GM18858 (cell line): ENCODE measurements around the gene NR6A1.
"Not testable (repeated sequence)": the region's sequence is repeated elsewhere in the genome, so short reads cannot be mapped to it uniquely, and the experiment has no call there.

Source experiments
- ATAC-seq: cut with Tn5 transposase; IDR thresholded peaks from one replicate; pipeline ENCODE4 v1.9.1; 2021; ENCODE audit not compliant: unreplicated experiment

The NR6A1 gene

DNA sequence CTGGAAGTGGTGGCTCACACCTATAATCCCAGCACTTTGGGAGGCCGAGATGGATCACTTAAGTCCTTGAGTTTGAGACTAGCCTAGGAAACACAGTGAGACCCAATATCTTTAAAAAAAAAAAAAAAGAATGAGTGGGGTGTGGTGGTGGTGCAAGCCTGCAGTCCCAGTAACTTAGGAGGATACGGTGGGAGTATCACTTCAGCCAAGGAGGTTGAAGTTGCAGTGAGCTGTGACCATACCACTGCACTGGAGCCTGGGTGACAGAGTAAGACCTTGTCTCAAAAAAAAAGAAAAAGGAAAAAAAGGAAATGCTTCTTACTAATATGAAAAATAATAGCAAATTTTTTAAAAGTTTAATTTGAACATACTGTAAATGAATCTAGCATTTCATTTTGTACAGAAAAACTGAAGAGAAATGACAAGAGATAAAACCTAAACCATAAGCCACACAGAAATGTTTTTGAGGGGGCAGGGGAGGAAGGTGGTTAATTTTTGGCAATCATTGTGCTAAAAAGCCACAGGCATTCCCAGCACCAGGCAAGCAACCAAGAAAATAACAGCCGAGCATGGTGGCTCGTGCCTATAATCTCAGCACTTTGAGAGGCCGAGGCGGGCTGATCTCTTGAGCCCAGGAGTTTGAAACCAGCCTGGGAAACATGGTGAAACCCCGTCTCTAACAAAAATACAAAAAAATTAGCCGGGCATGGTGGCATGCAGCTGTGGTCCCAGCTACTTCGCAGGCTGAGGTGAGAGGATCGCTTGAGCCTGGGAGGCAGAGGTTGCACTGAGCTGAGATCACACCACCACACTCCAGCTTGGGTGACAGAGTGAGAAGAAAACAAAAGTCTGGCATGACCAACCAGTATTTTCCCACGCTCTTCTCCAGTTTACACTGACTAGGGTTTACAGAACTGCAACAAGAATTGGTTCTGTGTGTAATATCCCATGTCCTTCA lies 149.5 kb downstream of the NR6A1 start:
- no peak for ATAC-seq

DNA sequence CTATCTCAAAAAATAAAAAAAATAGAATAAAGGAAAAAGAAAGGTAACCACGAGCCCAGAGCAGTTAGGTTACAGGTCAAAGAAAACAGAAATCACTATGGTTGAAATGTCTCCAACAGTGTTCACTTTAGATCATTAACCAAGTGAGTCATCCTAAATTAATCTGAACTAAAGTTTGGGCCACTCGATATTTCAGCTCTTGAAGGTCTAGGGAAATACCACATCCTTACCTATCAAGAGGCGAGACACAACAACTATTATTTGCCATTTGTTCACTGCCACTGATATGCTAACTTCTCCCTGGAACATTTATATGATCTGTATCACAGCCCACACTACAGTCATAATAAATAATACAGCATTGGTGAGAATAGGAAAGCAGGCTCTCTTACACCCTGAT lies 152.6 kb downstream of the NR6A1 start:
- ATAC-seq: no peak

DNA sequence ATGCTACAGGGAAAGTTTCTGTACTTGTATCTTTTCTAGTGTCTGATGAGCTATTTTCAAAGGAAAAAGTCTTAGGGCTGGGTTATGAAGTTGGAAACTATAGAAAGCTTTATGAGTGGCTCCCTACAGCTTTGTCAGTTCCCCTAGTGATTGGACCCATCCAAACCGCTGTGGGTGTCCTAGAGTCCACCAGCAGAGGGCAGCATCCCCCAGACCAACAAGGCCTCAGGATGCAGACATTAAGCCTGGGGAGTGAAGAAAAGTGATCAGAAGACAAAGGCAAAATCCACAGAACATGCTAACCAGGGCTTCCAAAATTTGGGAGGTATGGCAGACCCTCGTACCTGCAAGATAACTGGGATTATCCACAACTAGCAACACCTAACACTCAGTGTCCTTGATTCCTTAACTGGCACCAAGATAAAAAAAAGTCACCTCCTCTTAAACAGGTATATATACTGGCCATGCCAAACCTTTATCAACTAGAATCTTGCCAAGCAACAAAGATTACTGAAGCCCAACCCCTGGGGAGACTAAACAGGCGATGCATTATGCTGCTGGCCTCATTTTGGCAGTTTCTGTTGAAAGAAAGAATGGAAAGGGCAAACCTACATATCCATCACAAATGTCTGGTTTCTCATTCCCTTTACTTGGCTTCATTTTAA lies 153.5 kb downstream of the NR6A1 start:
- no peak for ATAC-seq

DNA sequence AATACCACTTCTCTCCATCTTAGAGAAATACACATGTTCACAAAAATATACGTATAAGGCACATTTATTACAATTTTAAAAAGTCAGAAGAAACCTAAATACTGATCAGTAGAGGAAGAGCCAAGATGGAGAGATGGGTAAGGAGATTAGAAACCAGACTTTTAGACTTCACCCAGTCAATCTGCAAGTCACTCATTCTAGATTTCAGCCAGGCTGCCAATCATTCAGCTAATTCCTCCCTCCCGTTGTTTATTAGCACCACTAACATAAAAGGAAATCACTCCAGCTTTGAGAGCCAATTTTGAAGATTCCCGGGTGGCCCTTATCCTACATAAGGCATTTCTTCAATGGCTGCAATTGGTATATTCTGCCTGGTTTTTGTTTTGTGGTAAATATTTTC lies 154.2 kb downstream of the NR6A1 start:
- ATAC-seq: no peak

DNA sequence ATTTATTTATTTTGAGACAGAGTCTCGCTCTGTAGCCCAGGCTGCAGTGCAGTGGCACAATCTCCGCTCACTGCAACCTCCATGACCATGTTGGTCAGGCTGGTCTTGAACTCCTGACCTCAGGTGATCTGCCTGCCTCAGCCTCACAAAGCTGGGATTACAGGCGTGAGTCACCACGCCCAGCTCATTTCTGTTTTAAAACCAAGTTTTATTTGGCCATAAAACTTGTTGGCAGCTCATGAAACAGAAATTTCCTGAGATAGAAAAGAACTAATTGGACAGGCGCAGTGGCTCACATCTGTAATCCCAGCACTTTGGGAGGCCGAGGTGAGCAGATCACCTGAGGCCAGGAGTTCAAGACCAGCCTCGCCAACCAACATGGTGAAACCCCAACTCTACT lies 155.3 kb downstream of the NR6A1 start:
- ATAC-seq: not testable (repeated sequence)

DNA sequence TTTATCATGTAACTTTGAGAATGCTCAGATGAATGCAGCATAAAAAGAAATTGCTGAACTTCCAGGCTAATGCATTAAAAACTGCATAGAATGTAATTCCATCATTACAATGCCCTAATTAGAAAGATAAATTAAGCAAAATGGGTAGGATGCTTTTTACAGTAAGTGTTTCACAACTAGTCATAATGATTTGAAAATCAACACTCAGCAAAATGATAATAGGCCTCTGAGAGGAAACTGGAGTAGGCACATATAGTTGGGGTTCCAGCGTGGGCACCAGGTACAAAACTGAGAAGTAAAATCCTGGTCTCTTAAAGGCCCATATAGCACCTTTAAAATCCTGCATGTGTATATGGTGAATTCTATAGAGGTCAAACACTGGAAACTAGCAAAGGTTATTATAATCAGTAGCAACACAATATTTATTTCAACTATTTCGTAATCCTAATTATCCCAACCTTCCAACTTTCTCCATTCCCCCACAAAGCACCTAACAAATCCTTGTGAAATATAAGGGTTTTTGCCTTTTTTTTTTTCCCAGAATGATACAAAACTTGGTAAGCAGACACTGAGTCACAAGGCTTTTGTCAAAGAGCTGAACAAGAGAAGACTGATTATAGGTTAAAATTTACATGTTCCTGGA lies 155.9 kb downstream of the NR6A1 start:
- ATAC-seq: no peak

DNA sequence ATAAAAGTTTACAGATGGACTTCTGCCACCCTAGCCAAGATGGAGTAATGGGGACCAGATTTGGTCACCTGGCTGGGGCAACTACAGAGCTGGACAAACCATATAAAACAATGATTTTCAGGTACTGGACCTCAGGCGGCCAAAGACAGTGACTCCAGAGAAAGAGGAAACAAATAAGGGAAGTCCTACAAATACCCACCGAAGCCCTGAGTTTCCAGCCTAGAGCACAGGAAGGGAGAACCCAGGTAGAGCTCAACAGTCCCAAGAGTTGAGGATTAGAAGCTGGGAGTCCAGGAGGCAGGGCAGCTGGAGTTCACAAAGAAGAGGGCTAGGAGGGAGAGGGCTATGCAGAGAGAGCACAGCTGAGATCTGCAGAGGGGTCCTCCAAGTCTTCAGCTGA lies 157.3 kb downstream of the NR6A1 start:
- no peak for ATAC-seq

DNA sequence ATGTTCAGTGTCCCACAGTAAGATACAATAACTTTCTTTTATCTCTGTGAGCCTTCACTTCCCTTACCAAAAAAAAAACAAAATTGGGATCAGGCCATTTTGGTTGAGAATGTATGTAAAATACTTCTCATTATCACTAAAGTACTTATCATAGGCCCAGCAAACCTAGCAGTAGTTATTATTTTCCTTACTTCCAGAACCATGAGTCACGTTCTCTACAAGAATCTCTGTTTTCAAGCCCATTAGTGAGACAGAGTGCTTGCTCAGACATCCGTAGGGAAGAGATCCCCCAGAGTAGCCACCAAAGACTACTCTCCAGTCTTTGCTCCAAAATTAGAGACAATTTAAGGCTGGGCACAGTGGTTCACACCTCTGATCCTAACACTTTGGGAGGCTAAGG lies 160.0 kb downstream of the NR6A1 start:
- no peak for ATAC-seq

DNA sequence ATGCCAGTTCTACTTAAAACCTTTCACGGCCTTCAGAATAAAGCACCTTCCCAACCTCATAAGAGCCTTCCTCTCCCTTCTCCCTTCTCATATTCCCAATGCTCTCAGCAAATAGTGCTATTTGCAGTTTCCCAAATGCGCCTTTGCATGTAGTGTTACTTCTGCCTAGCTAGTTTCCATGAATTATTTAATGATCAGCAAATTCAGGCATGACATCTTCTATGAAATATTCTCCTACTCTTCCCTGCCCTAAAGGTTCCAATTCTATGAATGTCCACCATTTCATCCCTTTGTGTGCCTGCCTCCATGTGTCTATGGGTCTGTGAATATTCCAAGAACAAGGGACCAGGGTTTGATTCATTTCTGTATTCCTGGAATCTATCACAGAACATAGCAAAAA lies 165.1 kb downstream of the NR6A1 start:
- ATAC-seq: no peak

DNA sequence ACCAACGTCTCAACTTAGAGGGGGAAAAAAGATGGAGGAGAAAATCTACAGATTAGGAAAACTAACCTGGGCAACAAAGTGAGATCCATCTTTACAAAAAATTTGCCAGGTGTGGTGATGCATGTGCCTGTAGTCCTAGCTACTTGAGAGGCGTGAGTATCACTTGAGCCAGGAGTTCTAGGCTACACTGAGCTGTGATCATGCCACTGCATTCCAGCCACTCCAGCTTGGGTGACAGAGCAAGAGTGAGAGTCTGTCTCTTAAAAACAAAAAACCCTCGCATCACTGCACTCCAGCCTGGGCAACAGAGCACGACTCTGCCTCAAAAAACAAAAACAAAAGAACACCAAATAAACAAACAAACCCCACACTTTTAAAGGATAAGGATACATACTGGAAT lies 165.9 kb downstream of the NR6A1 start:
- ATAC-seq: no peak

DNA sequence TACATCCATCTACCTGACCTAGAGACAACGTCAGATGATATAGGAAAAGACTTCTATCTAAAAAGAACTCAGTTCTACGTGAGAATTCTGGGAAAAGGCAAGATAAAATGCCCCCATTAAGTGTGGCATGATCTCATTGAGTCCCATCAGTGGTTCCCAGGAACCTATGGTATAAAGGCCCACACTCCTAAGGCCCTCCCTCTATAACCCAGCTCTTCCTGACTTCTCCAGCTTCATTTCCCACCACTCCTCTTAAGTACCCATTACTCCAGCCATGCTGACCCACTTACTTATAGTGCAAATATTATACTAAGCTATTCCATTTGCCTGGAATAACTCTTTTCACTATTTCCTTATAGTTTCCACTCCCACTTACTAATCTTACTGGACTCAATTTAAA lies 168.5 kb downstream of the NR6A1 start:
- no peak for ATAC-seq

DNA sequence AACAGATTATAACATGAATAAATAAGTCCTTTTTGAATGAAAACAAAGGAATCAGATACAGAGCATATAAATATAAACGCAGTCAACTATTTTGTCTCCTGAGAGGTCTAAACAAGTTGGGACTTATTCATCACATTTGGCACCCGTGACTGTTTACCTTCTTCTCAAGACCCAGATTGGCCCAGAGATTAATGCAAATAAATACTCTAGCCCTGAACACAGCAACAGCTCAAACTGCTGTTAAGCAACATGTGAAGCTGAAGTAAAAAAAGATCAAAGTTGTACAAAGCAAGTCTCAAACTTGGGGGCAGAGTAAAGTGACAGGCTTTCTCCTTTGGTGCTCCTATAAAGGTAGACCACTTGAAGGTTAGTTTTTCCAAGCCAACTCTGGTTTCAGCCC lies 168.9 kb downstream of the NR6A1 start:
- no peak for ATAC-seq

DNA sequence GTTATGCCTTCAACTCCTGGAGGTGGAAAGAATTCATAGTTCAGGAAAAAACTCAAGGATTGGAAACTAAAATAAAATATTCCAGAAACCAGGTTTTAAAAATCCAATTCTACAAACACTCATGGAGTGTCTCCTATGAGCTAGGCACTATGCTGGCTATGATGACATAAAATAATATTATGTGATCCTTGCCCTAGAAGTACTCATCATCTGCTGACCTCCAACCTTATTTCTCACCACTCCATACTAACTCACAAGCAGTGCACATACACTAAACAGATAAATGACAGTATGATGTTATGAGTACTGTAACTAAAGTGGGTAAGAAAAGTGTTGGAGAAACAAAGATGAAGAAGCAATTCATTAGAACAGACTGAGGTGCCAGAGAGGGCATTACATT lies 170.7 kb downstream of the NR6A1 start:
- no peak for ATAC-seq

DNA sequence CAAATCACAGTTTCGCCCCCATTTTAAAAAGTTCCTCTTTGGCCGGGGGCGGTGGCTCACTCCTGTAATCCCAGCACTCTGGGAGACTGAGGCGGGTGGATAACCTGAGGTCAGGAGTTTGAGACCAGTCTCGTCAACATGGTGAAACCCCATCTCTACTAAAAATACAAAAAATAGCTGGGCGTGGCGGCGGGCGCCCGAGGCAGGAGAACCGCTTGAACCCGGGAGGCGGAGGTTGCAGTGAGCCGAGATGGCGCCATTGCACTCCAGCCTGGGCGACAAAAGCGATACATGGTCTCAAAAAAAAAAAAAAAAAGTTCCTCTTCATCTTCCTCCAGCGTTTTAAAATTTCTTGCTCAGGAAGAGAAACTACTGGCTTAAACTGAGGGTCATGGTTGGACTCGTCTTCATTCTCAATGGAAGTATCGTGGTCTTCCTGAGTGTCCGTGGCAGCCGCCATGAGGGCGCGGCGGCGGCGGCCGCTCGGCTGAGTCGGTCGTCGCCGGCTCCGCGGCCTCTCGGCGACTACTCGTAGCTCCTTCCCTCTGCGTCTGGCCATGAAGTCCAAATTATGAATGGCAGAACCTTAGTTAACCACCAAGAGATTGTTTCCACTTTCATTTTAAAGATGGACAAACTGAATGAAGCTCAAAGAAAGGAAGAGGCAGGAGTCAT lies 171.9 kb downstream of the NR6A1 start:
- no peak for ATAC-seq

DNA sequence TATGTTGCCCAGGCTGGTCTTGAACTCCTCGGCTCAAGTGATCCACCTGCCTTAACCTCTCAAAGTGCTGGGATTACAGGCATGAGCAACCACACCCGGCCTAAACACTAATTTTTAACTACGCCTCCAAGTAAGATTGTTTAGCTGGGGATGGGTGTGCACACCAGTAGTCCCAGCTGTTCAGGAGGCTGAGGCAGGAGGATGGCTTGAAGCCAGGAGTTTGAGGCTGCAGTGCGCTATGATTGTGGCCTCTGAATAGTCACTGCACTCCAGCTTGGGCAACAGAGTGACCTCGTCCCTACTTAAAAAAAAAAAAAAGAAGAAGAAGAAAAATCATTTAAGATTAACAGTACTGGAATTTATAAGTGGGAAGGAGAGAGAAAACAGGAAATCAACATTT lies 173.1 kb downstream of the NR6A1 start:
- no peak for ATAC-seq

DNA sequence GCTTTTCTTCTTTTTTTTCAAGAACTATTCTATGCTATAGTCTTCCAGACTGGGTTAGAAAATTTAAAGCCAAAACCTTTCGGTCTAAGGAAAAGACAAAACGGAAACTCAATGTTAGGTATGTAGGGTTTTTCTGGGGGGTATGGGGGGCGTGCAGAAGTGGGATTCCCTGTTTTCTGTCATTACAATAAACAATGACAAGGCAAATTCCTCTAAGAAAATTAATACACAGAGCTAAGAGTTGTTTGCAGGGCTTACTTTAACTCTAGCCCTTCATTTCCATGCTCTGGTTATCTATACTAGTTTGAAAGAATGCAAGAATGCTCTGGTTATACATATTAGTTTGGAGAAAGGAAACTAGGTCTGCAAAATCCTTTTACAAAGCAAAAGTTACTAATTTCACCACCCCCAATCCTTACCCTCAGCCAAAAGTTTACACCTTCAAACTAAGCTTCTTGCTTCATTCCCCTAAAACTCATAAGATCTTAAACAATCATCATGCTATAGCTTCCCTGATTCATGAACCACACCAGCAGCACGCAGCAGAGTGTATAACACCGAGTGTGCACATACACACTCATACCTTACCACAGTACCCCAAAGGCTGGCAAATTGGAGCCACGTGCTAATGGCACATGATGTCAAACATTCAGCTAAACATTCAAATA lies 174.8 kb downstream of the NR6A1 start:
- ATAC-seq: no peak

DNA sequence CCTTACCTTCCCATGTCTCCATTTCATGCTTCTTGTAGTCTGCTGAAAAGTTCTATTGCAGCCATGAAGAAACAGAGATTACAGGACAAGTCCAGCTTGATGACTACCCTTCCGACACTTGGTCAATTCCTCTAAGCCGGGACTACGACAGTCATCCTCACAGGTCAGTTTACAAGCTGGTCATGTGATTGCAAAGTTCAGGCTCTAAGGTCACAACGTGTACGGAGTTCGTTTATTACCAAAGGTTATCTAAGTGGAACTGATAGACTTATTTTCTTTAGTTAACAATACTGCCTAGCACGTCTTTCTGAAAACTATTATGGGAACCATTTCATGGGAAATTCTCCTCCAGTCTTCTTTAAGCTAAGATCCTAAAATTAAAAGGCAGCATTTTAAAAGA lies 175.4 kb downstream of the NR6A1 start:
- no peak for ATAC-seq

DNA sequence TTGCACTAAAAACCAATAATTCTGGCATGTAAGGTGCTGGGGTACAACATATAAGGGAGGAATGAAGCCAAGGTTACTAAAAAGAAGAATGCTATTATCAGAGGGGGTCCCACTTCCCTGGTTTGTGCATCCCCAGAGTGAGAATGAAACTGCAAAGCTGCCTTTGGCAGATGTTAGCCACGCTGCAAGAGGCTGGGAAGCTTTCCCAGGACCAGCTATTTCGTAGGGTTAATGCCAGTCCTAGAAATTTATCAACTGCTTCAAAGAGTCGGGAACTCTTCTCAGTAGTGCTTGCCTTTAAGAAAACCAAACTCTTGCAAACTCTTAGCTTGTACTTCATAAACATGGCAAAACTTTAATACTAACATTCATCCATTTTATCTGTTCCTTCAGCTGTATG lies 176.4 kb downstream of the NR6A1 start:
- no peak for ATAC-seq

DNA sequence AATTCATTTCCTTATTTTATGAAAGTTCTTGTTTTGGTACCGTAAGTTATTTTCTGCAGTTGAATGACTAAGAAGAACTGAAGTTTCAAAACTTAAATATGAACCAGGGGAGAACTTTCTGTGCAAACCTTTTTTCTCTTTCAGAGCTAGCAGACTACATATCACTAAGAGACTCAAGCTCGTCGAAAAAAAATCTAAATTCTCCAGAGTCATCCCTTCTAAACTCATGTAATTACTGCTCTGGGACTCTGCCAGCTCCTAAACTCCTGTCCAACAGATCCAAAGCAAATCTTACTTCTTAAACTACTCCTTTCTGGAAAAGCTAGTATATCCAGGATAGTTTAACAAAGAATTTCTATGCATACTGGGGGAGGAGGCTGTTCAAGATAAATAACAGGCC lies 176.9 kb downstream of the NR6A1 start:
- no peak for ATAC-seq

DNA sequence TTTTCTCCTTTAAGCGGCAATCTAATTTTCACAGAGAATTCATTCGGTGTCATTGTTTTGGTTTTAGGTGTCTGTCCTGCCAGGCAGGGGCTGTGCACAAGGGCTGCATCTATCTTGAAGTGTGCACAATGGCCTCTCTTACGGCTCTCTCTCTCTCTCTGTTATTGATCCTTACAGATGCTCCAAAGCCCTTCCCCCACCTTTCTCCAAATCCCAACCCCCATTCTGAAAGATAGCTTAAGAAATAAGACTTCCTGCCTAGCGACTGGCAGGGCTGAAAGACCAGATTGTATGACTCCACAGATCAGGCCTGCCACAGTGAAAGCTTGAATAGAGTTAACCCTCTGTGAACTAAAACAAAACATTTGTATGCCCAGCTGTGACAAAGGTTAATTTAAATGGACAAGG lies 177.5 kb downstream of the NR6A1 start:
- ATAC-seq: no peak

DNA sequence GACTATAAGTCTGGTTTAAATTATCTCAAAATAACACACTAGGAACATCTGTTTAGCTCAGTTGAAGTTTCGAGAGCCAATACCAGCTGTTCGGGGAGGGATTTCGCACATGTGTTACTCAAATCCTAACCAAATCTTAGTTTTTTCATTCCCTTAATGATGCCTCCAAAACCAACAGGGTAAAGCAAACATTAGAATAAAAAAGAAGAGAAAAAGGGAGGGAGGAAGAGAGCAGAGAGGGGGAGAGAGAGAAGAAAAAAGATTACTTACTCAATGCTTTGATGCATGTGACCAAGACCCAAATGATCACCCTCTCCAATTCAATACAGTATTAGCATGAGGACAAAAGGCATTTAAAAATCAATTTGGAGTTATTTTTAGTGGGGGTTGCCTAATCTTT lies 177.9 kb downstream of the NR6A1 start:
- ATAC-seq: no peak
